HG02852 (cell line): ENCODE data around the gene FUT2.
A peak's percentile ranks its signal among the peaks of the same experiment; 100 is the strongest.

ENCODE experiments used
- ATAC-seq: cut with Tn5 transposase; IDR thresholded peaks from one replicate; pipeline ENCODE4 v1.9.1; 2021; ENCODE audit warnings: mild to moderate bottlenecking, moderate library complexity; ENCODE audit not compliant: unreplicated experiment

FUT2 gene

DNA sequence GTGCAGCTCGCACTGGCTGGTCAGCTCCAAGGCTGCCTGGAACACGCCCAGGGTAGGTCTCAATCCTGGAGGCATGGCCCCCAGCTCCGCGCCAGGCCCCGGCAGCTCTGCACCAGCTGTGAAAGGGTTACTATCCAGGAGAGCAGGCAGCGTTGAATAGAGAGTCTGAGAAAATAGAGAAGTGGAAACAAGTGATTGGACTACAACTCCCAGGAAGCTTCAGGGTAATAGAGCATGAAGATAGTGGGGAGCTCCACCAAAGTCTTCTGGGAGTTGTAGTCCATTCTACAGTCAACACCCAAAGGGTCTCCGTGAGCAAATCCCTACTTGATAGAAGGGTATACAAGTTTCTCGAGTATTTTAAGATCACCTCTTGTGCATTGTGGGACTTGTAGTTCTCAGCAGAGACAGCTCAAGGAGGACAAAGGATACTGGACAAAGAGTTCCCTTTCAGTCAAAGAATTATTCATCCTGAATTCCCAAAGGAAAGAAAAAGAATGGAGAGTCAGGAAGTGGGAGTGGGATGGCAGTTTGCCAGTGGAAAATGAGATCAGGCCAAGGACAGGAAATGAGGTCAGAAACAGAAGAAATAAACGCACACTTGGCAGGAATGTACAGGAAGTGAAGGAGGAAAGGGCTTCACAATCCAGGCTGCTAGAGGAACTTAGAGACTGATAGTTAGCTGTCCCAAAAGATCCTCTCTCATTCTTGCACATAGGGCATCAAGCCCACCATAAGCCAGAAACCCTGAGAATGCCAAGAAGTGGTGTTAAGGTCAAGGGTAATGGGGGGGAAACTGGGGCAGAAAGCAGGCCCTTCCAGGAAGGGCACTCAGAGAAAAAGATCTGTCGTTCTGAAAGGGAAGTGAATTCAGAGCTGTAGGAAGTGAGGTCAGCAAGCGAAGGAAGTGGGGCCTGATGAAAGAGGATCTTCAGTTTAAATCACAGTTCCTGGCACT lies 29.3 kb downstream of the FUT2 start:
- ATAC-seq: no peak

- no peak for ATAC-seq
These were observed 30.8 kb downstream of the FUT2 start for GRCh38 chr19:48726556-48726955.

GRCh38 chr19:48728911-48729664 lies 33.3 kb downstream of the FUT2 start:
- no peak for ATAC-seq

DNA sequence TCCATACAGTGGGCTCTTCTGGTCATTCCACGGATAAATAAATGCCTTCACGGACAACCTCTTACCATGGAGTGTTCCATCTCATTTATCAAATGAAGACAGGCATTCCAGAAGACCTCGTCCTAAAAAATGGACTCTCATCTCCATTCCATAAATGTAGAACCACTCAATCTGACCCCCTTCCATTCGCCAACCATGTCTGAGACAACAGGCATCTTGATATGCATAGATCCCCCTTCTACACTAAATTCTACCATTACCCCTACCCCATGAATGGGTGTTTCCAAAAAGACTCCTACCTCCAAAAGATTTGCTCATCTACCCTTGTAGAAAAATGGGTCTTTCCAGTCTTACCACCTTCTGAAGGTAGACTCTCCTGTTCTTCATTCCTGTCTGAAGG lies 35.7 kb downstream of the FUT2 start:
- ATAC-seq: no peak

DNA sequence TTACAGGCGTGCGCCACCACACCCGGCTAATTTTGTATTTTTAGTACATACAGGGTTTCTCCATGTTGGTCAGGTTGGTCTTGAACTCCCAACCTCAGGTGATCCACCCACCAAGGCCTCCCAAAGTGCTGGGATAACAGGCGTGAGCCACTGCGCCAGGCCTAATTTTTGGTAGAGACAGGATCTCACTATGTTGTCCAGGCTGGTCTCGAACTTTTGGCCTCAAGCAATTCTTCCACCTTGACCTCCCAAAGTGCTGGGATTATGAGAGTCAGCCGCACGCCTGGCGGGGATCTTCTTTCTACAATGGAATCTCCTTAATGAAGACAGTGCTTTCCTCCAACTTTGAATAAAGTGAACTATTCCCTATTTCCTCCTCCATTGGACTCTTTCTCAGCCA lies 38.9 kb downstream of the FUT2 start:
- ATAC-seq: no peak

GRCh38 chr19:48735031-48735615 lies 39.4 kb downstream of the FUT2 start:
- ATAC-seq: no peak

GRCh38 chr19:48737360-48737998 lies 41.7 kb downstream of the FUT2 start:
- ATAC-seq: no peak

DNA sequence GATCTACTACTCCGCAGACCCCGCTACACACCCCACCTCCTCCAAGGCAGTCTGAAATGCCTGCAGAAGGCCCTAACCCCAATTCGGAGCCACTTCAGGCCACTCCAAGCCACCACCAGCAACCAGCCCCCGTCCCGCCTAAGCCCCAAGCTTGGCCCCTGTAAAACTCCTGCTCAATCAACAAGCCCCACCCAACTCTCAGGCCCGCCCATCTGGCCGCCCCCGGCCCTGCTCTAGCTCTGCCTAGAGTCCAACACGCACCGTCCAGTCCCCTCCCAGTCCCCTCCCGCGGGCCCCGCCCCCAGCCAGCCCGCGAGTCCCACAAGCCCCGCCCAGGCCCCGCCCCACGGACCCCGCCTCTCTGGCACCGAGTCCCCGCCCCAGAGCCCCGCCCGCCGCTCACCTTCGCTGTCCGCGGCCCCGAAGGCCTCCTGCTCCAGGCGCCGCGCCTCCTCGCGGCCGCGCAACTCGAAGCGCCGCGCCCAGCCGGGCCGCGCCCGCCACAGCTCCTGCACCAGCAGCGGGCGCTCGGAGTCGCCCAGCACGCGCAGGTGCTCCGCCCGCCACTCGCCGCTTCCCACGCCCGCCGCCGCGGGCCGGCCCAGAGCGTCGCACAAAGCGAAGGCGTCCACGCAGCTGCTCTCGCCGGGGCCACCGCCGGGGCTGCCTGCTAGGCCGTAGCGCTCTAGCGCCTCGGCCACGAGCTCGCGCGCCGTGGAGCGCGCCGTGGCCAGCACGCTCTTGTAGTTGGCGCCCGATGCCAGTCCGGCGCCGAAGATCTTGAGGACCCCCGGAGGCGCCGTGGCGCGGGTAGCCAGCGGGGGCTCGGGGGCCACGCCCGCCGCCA lies 43.0 kb downstream of the FUT2 start:
- peak; percentile 70 for ATAC-seq

- no peak for ATAC-seq
These were observed 43.8 kb downstream of the FUT2 start for GRCh38 chr19:48739404-48740163.

DNA sequence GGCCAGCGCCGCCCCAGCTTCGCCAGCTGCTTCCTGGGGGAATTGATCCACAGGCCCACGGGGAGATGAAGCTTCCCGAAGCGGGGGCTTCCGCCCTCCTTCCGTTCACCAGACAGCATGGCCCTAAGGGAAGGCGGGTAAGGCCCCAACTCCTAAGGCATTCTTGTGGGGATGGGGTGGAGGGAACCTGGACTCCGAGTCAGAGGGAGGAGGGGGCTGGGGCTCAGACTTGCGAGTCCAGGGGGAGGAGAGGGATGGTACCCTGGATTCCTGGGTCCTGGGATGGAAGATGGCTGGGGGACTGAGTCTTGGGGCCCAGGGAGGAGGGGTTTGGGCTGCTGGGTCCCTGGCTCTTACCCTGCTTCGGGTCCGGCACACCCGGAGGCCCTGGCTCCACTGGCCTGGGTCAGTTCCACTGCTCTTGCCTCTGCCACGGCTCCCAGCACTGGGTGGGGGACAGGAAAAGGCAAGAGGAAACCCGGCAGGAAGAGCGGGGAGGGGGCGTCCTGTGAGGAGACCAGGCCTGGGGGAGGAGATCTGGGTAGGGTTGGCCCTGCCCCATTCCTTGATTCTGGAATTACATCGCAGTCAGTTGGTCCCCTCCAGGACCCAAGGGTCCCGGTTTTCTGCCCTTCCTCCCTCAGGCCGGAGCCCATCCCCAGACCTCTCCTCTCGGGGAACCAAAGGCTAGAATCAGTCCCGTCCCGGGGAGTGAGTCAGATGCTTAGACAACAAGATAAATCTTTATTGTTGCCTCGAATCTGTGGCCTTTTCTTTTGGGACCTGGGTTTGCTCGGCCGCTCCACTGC lies 44.6 kb downstream of the FUT2 start, which contains the start of gene RASIP1:
Gene RASIP1, minus strand, starts transcription at position 447 of the 809 bp plus-strand sequence. Its CDS starts 328 bp downstream, at position 119.
- no peak for ATAC-seq

- ATAC-seq: no peak
These were observed 45.6 kb downstream of the FUT2 start for GRCh38 chr19:48741129-48741999.

DNA sequence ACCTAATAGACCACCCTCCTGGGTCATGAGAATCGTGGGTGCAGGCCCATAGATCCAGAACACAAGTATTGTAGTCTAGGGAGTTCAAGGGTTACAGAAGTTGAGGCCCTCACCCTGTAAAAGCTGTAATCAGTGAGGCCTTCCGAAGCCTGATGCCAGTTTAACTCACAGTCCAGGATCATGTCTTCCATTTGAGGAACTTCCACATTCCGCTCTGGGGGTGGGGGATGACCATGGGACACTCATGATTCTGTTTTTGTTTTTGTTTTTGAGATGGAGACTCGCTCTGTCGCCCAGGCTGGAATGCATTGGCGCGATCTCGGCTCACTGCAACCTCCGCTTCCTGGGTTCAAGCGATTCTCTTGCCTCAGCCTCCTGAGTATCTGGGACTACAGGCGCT lies 46.3 kb downstream of the FUT2 start:
- no peak for ATAC-seq

DNA sequence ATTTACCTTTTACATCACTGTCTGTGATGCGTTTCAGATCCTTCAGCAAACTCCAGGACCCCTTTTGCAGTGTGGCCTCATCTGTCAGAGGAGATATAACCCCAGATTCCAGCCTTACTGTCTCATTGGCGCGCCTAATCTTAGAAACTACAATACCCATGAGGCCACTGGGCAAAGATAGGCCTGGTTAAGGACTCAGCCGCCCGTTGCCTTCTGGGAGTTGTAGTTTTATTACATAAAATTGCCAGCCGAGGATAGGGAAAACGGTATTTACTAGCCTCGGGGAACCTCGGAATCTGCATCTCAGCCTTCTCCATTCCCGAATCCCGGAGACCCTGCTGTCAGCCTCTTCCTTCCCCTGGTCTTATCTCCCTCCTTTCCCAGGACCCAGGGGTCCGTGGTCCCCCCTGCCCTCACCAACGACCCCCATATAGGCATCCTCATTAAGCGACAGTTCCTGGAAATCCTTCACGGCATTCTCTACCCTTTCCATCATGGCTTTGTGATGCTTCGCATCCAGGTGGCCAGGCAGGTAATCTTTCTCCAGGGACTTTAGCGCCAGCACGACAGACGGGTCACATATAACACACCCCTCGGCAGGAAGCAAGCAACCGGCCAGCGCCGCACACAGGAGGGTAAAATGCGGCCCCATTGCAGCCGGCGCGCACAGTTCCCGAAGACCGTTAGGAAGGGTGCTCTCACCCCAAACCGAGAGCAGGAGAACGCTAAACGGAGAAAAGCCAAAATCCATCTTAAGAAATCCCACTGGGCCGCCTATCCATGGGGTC lies 49.6 kb downstream of the FUT2 start:
- no peak for ATAC-seq

DNA sequence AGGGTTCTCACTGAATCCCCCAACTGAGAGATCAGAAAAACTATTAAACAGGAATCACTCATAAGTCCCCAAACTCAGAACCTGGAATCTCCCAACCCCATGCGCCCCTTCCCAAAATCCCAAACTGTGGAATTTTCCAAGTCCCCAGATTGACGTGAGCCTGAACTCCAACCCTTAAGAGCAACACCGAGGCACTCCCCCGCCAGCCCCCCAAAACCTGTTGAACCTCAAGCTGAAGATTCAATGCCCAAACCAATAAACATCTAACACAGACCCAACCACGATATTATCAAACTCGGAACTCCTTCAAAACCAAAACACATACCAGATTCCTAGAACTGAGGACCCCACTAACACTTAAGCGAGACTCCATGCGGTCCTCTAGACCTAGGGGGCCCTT lies 50.3 kb downstream of the FUT2 start:
- ATAC-seq: no peak

DNA sequence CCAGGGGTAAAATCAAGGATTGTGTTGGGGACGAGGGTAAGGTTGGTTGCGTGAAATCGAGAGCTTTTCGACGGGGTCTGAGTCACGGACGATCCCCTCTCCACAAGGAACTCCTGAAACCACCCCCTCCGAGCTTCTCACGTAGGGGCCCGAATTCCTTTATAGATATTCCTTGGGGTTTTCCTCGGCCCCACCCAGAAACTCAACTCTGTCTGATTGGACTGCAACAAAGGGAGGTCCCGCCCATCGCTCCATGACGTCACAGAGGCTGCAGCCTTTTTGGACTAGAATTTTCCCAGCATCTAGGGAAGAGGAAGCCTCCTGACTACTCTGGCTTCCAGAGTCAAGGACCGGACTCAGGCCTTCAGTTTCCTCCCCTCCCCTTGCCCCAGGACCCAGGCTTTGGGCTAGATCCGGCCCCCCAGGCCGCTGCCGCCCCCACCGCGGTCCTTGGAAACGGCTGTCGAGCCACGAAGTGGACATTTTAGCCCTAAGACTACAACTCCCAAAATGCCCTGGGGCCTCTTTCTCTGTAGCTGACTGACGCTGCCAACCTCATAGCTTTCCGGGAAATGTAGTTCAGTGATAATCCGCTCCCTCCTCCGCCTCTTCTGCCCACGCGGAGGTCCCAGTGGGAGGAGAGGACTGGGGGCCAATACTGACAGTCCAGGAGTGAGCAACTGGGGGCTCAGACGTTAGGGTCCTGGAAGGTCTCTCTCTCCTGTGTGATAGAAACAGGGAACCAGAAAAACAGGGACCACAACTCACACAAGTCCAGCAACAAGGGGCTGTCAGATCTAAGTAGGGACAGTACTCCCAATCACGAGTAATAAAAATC lies 51.2 kb downstream of the FUT2 start, which contains the start of gene IZUMO1:
Gene IZUMO1, minus strand, starts transcription at position 172 of the 838 bp plus-strand sequence. CDS start 1,050 bp downstream, outside the sequence.
- ATAC-seq: no peak
